Peyer's patch (tissue), 4 donors: Measurements from ENCODE around the gene LMOD1.

Experiments
- CTCF ChIP-seq, 6 experiments: fragments of 450-650 bp in 4 of 6; fragments of 200-600 bp in 2 of 6; sonication (generic) in 1 of 6; IDR thresholded peaks; one replicate each; pipeline ENCODE4 v1.5.1; 2017 to 2019; ENCODE audit warnings: antibody characterized with exemption in 6 of 6, mild to moderate bottlenecking in 3 of 6, moderate library complexity in 1 of 6
- POLR2A ChIP-seq, 2 donors: fragments of 450-650 bp; IDR thresholded peaks; one replicate each; pipeline ENCODE4 v1.5.1; 2017; ENCODE audit warnings: antibody characterized with exemption in 2 of 2, mild to moderate bottlenecking in 2 of 2, moderate library complexity in 2 of 2

DNA sequence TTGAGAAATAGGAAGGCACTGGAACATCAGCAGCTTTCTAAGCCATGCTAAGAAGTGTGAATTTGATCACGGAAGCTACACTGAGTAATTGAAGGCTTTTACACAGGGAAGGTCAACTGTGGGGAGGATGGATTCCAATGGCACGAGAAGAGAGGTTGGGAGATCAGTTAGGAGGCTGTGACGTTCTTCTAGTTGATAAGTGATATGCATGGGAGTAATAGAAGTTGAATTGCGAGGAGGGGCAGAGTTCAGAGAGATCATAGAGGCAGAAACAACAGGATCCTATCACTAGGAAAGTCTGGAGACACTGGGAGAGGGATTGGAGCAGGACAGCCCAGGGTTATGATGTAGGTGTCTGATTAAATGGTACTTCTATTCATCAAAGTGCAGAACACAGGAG, 16.2 kb downstream of the LMOD1 start:
- TF ChIP-seq POLR2A (IDR thresholded peaks at IDR 0.05) (no peak), CTCF (IDR thresholded peaks at IDR 0.05) (no peak)
